ENCODE data around the gene HOMER2. TPM values are rescaled to one million over a fixed set of nuclear protein-coding genes. Genes with fewer than 3 reads are reported as not detected.
A peak's percentile ranks its signal among the peaks of the same experiment; 100 is the strongest.

The HOMER2 gene
- total RNA-seq, 1 donor from 2014 or later = 23.4 TPM

DNA sequence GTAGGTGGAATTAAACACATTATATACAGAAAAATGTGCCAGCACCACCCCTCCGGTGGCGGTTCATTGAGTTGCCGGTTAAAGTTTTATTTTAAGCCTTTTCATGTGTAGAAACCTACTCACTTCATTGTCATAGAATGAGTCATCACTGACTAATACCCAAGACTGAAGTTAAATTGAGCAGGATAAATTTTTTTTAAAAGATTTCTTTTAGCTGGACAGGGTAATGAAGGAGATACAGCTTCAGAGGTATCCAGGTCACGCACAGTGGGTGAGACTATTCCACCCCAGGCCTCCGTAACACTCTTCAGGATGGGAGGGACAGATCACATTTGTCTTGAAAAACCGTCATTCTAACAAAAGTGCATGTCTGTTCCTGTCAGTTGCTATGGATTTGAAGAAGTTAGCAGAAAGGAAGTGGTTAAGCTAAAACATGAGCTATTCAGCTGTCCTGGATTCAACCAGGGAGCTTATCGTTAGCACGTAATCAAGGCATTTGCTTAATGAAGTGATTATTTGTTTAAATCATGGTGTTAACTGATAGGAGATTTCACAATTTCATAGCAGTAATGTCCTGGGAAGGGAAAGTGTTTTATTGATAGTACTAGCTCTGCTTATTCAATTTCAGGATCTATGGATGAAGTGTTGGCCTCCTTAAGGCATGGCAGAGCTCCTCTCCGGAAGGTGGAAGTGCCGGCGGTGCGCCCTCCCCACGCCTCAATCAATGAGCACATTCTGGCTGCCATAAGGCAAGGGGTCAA, 119.7 kb downstream of the HOMER2 start:
- Mint-ChIP-seq H3K9me3 (peaks cover under 1% of the 10 kb centered on the region), H3K4me1 (ENCODE audit: unreplicated experiment) (peaks cover 12% of the 10 kb centered on the region), H3K4me3 (peak overlapping the region; percentile 60), H3K36me3 (peaks cover 50% of the 10 kb centered on the region), H3K27me3 (no peaks in the 10 kb centered on the region), H3K27ac (peak overlapping the region; percentile 88)
- DNase-seq (ENCODE audit: extremely low spot score, unreplicated experiment) = no peak
- TF ChIP-seq, protein P1, sequence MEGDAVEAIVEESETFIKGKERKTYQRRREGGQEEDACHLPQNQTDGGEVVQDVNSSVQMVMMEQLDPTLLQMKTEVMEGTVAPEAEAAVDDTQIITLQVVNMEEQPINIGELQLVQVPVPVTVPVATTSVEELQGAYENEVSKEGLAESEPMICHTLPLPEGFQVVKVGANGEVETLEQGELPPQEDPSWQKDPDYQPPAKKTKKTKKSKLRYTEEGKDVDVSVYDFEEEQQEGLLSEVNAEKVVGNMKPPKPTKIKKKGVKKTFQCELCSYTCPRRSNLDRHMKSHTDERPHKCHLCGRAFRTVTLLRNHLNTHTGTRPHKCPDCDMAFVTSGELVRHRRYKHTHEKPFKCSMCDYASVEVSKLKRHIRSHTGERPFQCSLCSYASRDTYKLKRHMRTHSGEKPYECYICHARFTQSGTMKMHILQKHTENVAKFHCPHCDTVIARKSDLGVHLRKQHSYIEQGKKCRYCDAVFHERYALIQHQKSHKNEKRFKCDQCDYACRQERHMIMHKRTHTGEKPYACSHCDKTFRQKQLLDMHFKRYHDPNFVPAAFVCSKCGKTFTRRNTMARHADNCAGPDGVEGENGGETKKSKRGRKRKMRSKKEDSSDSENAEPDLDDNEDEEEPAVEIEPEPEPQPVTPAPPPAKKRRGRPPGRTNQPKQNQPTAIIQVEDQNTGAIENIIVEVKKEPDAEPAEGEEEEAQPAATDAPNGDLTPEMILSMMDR (conservative IDR thresholded peaks at IDR 0.05) = peak; percentile 37

- Mint-ChIP-seq H3K27me3 (no peaks in the 10 kb centered on the region), H3K4me3 (peak overlapping the region; percentile 60), H3K27ac (peak overlapping the region; percentile 88), H3K9me3 (no peaks in the 10 kb centered on the region), H3K4me1 (ENCODE audit: unreplicated experiment) (peaks cover 12% of the 10 kb centered on the region), H3K36me3 (peaks cover 47% of the 10 kb centered on the region)
- no peak for DNase-seq (ENCODE audit: extremely low spot score, unreplicated experiment)
- TF ChIP-seq, protein P1 (conservative IDR thresholded peaks at IDR 0.05) = no peak
Measured at GRCh38 chr15:82831894-82832600, 120.5 kb downstream of the HOMER2 start.

DNA sequence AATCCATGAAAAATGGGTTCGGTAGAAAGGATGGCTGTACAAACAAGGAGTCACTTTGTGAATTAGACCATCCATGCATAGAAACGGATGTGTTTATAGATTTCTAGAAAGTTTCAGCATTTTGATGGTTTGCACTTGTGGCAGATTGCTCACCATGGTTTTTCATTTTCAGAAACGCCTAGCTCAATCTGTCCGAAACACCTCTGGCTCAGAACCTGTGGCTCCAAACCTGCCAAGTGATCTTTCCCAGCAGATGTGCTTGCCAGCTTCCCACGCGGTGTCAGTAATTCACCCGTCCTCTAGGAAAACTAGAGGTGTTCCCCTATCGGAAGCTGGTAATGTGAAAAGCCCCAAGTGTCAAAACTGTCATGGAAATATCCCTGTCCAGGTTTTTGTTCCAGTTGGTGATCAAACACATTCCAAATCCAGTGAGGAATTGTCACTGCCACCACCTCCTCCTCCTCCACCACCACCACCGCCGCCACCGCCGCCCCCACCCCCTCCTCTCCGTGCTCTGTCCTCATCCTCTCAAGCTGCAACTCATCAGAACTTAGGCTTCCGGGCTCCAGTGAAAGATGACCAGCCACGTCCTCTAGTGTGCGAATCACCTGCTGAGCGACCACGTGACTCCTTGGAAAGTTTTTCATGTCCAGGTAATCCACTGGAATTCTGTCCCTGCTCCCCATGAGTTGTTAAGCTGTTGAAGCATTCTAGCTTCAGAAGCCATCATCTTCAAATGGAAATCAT, 121.9 kb downstream of the HOMER2 start:
- TF ChIP-seq, protein P1 (conservative IDR thresholded peaks at IDR 0.05) = no peak
- H3K36me3 Mint-ChIP-seq = peaks cover 47% of the 10 kb centered on the region
- H3K27me3 Mint-ChIP-seq = no peaks in the 10 kb centered on the region
- peaks cover 12% of the 10 kb centered on the region for H3K4me1 Mint-ChIP-seq (ENCODE audit: unreplicated experiment)
- no peak overlapping the region for H3K27ac Mint-ChIP-seq
- H3K9me3 Mint-ChIP-seq = no peaks in the 10 kb centered on the region
- DNase-seq (ENCODE audit: extremely low spot score, unreplicated experiment) = no peak
- H3K4me3 Mint-ChIP-seq = no peak overlapping the region

DNA sequence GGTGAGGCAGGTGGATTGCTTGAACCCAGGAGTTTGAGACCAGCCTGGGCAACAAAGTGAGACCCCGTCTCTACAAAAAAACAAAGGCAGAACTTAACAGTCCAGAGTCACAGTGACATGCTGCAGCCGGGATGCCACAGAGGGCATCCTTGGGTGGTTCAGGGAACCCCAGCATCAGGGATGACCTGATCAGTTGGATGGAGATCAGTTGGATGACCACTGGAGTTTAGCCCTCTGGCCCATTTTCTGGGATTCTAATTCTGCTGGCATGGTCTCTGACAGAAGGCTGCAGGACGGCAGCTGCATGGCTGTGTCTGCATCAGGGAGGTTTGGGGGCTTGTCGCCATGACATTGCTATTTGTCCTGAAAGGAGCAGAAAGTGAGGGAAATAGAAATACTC, 123.3 kb downstream of the HOMER2 start:
- Mint-ChIP-seq H3K27ac (peak overlapping the region; percentile 1), H3K4me1 (ENCODE audit: unreplicated experiment) (peaks cover 12% of the 10 kb centered on the region), H3K27me3 (no peaks in the 10 kb centered on the region), H3K4me3 (no peak overlapping the region), H3K36me3 (peaks cover 46% of the 10 kb centered on the region), H3K9me3 (no peaks in the 10 kb centered on the region)
- DNase-seq (ENCODE audit: extremely low spot score, unreplicated experiment) = no peak
- TF ChIP-seq, protein P1 (conservative IDR thresholded peaks at IDR 0.05) = no peak

DNA sequence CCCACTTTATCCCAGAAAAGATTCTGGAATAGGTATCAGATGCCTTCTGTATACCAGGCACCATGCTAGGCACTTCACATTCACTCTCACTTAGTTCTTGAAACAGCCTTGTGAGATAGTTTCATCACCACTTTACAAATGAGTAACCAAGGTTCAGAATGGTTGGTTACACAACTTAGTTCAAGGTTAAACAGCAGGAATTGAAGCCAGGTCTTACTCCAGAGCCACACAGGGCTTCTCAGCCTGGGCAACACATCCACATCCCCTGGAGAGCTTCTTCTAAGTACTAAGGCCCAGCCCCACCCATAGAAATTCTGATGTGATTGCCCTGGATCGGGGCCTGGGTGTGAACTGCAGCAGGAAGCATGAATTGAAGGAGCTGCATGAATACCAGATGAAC, 124.4 kb downstream of the HOMER2 start:
- Mint-ChIP-seq H3K36me3 (peaks cover 40% of the 10 kb centered on the region), H3K27ac (peak overlapping the region; percentile 22)
- TF ChIP-seq, protein P1 (conservative IDR thresholded peaks at IDR 0.05) = no peak

More for the DNA sequence above, 124.4 kb downstream of the HOMER2 start:
- Mint-ChIP-seq H3K9me3 (no peaks in the 10 kb centered on the region), H3K4me1 (ENCODE audit: unreplicated experiment) (peaks cover 9% of the 10 kb centered on the region), H3K4me3 (no peak overlapping the region), H3K27me3 (no peaks in the 10 kb centered on the region)
- no peak for DNase-seq (ENCODE audit: extremely low spot score, unreplicated experiment)
